Activated CD4-positive, alpha-beta T cell treated with anti-CD3 and anti-CD28 coated beads, Interleukin-2, amount 10 ng/mL, durations not matched to agents 24 days and 14 days (primary cell): Measurements from ENCODE around the gene DPY30. TPM values are rescaled to one million over a fixed set of nuclear protein-coding genes. Genes with fewer than 3 reads are reported as not detected.
"Not testable (repeated sequence)": the region's sequence is repeated elsewhere in the genome, so short reads cannot be mapped to it uniquely, and the experiment has no call there.

Experiments
- DNase-seq: peaks from one replicate; pipeline ENCODE4 v3.0.0; 2022
- H3K27ac Mint-ChIP-seq: one replicate; pipeline ENCODE4 v1.8.0; 2022; ENCODE audit warnings: mild to moderate bottlenecking, mixed read lengths
- H3K27me3 Mint-ChIP-seq: one replicate; pipeline ENCODE4 v1.8.0; 2022; ENCODE audit warnings: mixed read lengths
- H3K36me3 Mint-ChIP-seq: one replicate; pipeline ENCODE4 v1.8.0; 2022; ENCODE audit warnings: low read depth, mild to moderate bottlenecking, mixed read lengths
- H3K4me1 Mint-ChIP-seq: one replicate; pipeline ENCODE4 v1.8.0; 2021; ENCODE audit warnings: mixed read lengths
- H3K4me3 Mint-ChIP-seq: one replicate; pipeline ENCODE4 v1.8.0; 2022; ENCODE audit warnings: mild to moderate bottlenecking, moderate library complexity, mixed read lengths
- H3K9me3 Mint-ChIP-seq: one replicate; pipeline ENCODE4 v1.8.0; 2021; ENCODE audit warnings: mixed read lengths
- intact Hi-C: fragments of 100-400 bp; cut with micrococcal nuclease; formaldehyde crosslinking; loops from one replicate; pipeline ENCODE4 v1.15.1; 2023
- total RNA-seq: library from RNA; stranded (reverse); gene quantifications from 2 replicates; pipeline ENCODE4 v1.2.3, GENCODE V29; 2022

Gene DPY30
- total RNA-seq, 1 donor from 2014 or later, result 74.4 TPM

GRCh38 chr2:32043561-32043960, 4.0 kb upstream of the DPY30 start:
- intact Hi-C loops, result no loop called here
- no peaks in the 10 kb centered on the region for H3K9me3 Mint-ChIP-seq

DNA sequence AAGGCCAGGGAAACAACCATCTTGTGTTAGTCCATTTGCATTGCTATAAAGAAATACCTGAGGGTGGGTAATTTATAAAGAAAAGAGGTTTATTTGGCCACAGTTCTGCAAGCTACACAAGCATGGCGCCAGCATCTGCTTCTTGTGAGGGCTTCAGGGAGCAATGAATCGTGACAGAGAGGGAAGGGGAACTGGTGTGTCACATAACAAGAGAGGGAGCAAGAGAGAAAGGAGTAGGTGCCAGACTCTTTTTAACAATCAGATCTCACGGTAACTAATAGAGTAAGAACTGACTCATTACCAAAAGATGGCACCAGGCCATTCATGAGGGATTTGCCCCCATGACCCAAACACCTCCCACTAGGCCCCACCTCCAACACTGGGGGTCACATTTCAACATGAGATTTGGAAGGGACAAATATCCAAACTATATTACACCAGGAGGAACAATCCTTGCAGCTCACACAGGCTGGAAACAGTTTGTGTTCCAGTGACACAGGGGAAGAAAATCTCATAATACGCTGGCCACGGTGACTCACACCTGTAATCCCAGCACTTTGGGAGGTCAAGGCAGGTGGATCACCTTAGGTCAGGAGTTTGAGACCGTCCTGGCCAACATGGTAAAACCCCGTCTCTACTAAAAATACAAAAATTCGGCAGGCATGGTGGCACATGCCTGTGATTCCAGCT, 5.3 kb downstream of the DPY30 start:
- DNase-seq, H3K9me3 Mint-ChIP-seq, intact Hi-C loops, H3K27me3 Mint-ChIP-seq, H3K4me3 Mint-ChIP-seq, H3K27ac Mint-ChIP-seq: not testable (repeated sequence)
- Mint-ChIP-seq H3K4me1 (peaks cover 14% of the 10 kb centered on the region), H3K36me3 (peaks cover 18% of the 10 kb centered on the region)

More at GRCh38 chr2:32043561-32043960, 4.0 kb upstream of the DPY30 start:
- H3K27me3 Mint-ChIP-seq, result no peaks in the 10 kb centered on the region
- H3K4me1 Mint-ChIP-seq, result peaks cover 11% of the 10 kb centered on the region
- no peak for DNase-seq
- no peak overlapping the region for H3K27ac Mint-ChIP-seq
- no peaks in the 10 kb centered on the region for H3K36me3 Mint-ChIP-seq
- no peak overlapping the region for H3K4me3 Mint-ChIP-seq

DNA sequence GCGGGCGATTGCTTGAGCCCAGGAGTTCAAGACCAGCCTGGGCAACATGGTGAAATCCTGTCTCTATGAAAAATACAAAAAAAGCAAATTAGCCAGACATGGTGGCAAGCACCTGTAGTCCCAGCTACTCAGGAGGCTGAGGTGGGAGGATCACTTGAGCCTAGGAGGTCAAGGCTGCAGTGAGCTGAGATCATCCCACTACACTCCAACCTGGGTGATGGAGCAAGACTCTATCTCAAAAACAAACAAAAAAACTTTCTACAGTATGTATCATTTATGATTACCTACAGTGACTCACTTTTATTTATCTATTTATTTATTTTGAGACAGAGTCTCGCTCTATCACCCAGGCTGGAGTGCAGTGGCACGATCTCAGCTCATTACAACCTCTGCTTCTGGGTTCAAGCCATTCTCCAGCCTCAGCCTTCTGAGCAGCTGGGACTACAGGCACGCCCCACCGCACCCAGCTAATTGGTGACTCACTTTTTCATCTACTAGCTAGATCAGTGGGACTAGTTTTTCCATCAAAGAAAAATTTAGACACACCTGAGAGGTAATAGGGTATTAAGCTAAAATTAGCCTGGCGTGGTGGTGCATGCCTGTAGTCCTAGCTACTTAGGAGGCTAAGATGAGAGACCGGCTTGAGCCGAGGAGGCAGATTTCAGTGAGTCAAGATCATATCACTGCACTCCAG, 20.7 kb downstream of the DPY30 start:
- H3K9me3 Mint-ChIP-seq, DNase-seq, H3K4me3 Mint-ChIP-seq, H3K4me1 Mint-ChIP-seq, H3K27me3 Mint-ChIP-seq, H3K36me3 Mint-ChIP-seq, intact Hi-C loops, H3K27ac Mint-ChIP-seq: not testable (repeated sequence)

GRCh38 chr2:32012872-32013271, 26.7 kb downstream of the DPY30 start:
- no peaks in the 10 kb centered on the region for H3K27me3 Mint-ChIP-seq
- peaks cover 8% of the 10 kb centered on the region for H3K36me3 Mint-ChIP-seq
- no peak overlapping the region for H3K27ac Mint-ChIP-seq
- intact Hi-C loops, result no loop called here
- DNase-seq, result peak; percentile 37
- H3K4me3 Mint-ChIP-seq, result no peak overlapping the region
- H3K4me1 Mint-ChIP-seq, result peaks cover 22% of the 10 kb centered on the region
- no peaks in the 10 kb centered on the region for H3K9me3 Mint-ChIP-seq

- Mint-ChIP-seq H3K36me3 (peaks cover 12% of the 10 kb centered on the region), H3K27ac (peak overlapping the region; percentile 96), H3K4me1 (peaks cover 30% of the 10 kb centered on the region), H3K9me3 (no peaks in the 10 kb centered on the region), H3K4me3 (peak overlapping the region; percentile 90), H3K27me3 (no peaks in the 10 kb centered on the region)
- peak; percentile 60 for DNase-seq
- intact Hi-C loops, result loop anchor here (1.0 to 2.0 kb wide), 5 partner anchors 28 to 1587 kb away; partner anchors contain the start of genes BIRC6, DPY30, FAM98A and SPAST
Observed at GRCh38 chr2:32011485-32011960, 28.1 kb downstream of the DPY30 start.

DNA sequence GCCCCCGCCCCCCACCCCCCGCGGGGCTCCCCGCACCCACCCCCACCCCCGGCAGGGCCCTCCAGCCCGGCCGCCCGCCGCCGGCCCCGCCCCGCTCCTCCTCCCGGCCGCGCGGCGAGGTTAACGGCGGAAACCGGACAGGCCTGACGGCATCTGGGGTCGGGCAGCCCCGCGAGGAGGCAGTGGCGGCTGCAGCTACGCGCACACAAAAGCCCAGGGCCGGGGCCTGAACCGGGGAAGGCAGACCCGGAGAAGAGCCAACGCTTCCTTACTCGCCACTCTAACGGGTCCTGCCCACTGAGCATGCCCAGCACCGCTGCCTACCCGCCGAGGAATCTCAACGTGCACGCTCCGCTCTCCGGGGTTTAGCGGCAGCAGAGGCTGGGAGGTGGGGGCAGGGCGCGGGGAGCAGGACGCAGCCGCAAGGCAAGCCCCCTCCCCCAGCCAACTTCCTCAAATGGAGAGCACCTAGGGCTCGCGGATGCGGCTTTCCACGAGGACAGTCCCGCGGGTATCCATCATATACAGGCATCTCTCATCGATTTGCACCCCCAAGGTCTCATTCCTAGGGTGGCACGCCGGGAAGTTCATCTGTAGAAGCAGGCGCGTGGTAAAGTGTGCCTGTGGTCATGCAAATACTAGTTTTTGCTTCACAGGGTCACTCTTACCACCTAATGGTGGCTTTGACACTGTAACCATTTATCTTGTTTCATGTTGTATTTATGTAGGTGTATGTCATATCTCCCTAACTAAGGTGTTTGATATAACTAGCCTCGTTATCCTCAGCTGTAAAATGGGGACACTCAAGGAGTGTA, 28.7 kb downstream of the DPY30 start, which contains the start of gene MEMO1:
Gene MEMO1, minus strand, starts transcription at position 339 of the 815 bp plus-strand sequence. CDS start 761 bp downstream, outside the sequence.
- DNase-seq, result peak; percentile 98
- intact Hi-C loops, result loop anchor here (1.0 to 2.0 kb wide), 5 partner anchors 28 to 1588 kb away; partner anchors contain the start of genes BIRC6, DPY30, FAM98A and SPAST
- H3K4me1 Mint-ChIP-seq, result peaks cover 33% of the 10 kb centered on the region
- H3K4me3 Mint-ChIP-seq, result peak within 1 kb of the TSS; percentile 90
- peak within 1 kb of the TSS; percentile 96 for H3K27ac Mint-ChIP-seq
- peaks cover 14% of the 10 kb centered on the region for H3K36me3 Mint-ChIP-seq
- no peaks in the 10 kb centered on the region for H3K9me3 Mint-ChIP-seq
- H3K27me3 Mint-ChIP-seq, result no peaks in the 10 kb centered on the region

DNA sequence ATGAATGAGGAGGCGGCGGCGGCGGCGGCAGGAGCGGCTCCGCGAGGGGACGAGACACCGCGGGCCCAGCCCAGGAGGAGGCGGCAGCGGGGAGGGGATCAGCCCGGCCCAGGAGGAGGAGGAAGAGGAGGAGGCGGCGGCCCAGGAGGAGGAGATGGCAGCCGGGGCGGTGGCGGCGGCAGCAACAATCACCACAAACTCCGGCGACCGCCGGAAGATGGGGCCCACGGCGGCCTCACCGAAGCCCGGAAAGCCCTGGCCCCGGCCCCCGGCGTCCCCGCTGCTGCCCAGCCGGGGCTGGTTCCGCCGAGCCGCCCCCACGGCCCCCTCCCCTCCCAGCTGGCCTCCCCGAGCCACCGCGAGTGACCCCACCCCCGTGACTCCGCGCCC, 29.3 kb downstream of the DPY30 start:
- not testable (repeated sequence) for H3K27ac Mint-ChIP-seq

DNA sequence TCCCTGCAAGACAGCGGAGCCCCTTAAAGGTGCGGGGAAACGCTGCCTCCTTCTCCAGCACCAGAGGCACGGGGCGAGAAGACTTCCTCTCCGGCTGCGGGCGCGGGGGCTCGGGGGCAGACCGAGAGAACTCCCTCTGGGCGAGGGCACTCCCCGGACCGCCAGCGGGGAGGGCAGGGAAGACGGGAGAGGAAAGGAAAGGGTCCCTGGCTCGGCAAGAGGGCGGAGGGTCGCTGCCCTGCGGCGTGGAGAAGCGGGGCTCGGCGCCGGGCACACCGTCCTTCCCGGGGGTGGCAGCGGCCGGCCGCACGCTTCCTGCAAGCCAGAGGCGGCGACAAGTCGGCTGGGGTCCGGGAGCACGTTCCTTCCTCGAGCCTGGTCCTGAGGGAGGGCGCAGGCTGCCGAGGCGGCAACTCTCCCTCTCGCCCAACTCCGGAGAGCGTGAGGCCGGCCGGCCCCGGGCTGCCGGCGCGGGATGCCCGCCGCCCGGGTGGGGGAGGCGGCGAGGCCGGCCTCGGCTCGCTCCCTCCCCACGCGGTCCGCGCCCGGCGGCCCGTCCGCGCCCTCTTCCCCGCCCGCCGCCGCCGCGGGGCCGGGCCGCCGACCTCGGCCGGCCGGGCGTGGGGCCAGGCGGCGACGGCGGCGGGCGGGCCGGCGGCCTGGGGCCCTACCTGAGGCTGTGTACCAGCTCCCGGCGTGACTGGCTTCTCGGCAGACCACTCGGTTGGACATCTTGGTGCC, 29.9 kb downstream of the DPY30 start:
- Mint-ChIP-seq H3K27ac (peak overlapping the region; percentile 85), H3K4me3 (peak overlapping the region; percentile 97), H3K4me1 (peaks cover 44% of the 10 kb centered on the region), H3K27me3 (no peaks in the 10 kb centered on the region), H3K9me3 (no peaks in the 10 kb centered on the region), H3K36me3 (peaks cover 21% of the 10 kb centered on the region)
- DNase-seq, result peak; percentile 84
- intact Hi-C loops, result loop anchor here (1.0 to 5.0 kb wide), 5 partner anchors 59 to 1589 kb away; partner anchors contain the start of genes BIRC6, FAM98A and SLC30A6

More for the DNA sequence above, 29.3 kb downstream of the DPY30 start:
- not testable (repeated sequence) for H3K9me3 Mint-ChIP-seq, H3K27me3 Mint-ChIP-seq, H3K4me3 Mint-ChIP-seq
- intact Hi-C loops, result loop anchor here (2.0 kb wide), 3 partner anchors 59 to 1589 kb away; partner anchors contain the start of genes BIRC6 and FAM98A
- Mint-ChIP-seq H3K36me3 (peaks cover 18% of the 10 kb centered on the region), H3K4me1 (peaks cover 39% of the 10 kb centered on the region)
- peak; percentile 92 for DNase-seq

- DNase-seq, result peak; percentile 54
- Mint-ChIP-seq H3K27ac (peak overlapping the region; percentile 85), H3K4me3 (peak overlapping the region; percentile 97), H3K9me3 (no peaks in the 10 kb centered on the region), H3K36me3 (peaks cover 24% of the 10 kb centered on the region), H3K27me3 (no peaks in the 10 kb centered on the region), H3K4me1 (peaks cover 49% of the 10 kb centered on the region)
- intact Hi-C loops, result loop anchor here (1.0 to 5.0 kb wide), 2 partner anchors 122 to 156 kb away; partner anchors contain the start of gene SLC30A6
Observed at GRCh38 chr2:32008805-32009515, 30.6 kb downstream of the DPY30 start.

DNA sequence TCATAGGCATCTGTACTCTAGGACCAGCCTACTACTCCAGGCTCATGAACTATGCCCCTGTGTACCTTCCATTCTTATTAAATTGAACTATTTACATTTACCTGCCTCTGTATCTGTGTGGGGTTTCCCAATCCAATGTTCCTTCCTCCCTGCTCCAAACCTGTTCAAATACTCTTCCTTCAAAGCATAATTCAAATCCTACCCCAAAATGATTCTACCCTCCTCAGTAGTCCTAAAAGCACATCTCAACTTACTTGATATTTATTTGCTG, 32.5 kb downstream of the DPY30 start:
- Mint-ChIP-seq H3K36me3 (peaks cover 24% of the 10 kb centered on the region), H3K27ac (no peak overlapping the region), H3K4me1 (peaks cover 48% of the 10 kb centered on the region), H3K27me3 (no peaks in the 10 kb centered on the region), H3K9me3 (no peaks in the 10 kb centered on the region), H3K4me3 (no peak overlapping the region)
- peak; percentile 34 for DNase-seq
- intact Hi-C loops, result loop anchor here (1.0 to 5.0 kb wide), 2 partner anchors 12 to 120 kb away; no protein-coding TSS in a partner anchor

DNA sequence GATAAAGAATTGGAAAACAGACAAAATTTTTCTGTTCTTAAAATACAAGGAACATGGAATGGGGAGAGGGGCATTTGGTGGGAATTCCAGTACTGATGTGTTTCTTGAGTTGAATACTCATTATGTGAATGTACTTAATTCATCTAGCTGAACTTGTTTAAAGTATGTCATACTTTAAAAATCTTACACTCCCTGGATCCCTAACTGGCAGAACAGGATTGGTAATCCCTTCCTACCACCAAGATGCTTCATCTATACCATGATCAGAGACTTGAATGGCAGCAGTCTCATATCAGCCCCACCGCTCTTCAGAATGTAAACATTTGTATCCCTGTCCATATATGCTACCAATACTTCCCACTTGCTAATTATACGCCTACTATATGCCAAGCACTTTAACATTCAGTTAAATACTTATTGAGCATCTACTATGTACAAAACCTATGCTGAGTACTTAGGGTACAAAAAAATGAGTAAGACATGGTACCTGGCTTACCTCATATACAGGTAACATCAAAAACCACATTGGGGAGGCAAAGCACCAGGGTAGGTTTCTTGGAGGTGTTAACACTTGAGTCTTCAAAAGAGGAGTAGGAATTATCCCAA, 34.1 kb downstream of the DPY30 start:
- H3K4me3 Mint-ChIP-seq, result no peak overlapping the region
- H3K27me3 Mint-ChIP-seq, result no peaks in the 10 kb centered on the region

DNA sequence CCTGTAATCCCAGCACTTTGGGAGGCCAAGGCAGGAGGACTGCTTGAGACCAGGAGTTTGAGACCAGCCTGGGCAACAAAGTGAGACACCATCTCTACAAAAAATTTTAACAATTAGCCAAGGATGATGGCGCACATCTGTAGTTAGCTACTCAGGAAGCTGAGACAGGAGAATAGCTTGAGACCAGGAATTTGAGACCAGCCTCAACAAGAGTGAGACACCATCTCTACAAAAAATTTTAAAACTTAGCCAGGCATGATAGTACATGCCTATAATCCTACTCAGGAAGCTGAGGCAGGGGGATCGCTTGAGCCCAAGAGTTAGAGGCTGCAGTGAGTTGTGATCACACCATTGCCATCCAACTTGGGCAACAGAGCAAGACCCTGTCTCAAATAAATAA, 35.8 kb downstream of the DPY30 start:
- Mint-ChIP-seq H3K9me3 (no peaks in the 10 kb centered on the region), H3K4me1 (peaks cover 50% of the 10 kb centered on the region), H3K27me3 (no peaks in the 10 kb centered on the region), H3K36me3 (peaks cover 23% of the 10 kb centered on the region), H3K27ac (no peak overlapping the region), H3K4me3 (no peak overlapping the region)
- intact Hi-C loops, result no loop called here
- DNase-seq, result peak; percentile 30

More for the DNA sequence above, 34.1 kb downstream of the DPY30 start:
- intact Hi-C loops, result loop anchor here (5.0 kb wide), 1 partner anchor 118 kb away; no protein-coding TSS in a partner anchor
- Mint-ChIP-seq H3K4me1 (peaks cover 44% of the 10 kb centered on the region), H3K27ac (no peak overlapping the region), H3K36me3 (peaks cover 25% of the 10 kb centered on the region), H3K9me3 (no peaks in the 10 kb centered on the region)
- peak; percentile 40 for DNase-seq
